ENCODE results near the gene DDX20.

DDX20 gene

GRCh38 chr1:111746614-111746999 lies 9.1 kb upstream of the DDX20 start:
- DNase-seq (ENCODE audit: low read depth in 1 of 2, low spot score in 1 of 2), result no peak

- DNase-seq (ENCODE audit: low read depth in 1 of 2, low spot score in 1 of 2), result peak in 1 of 2 donors; percentile 70
These were observed 8.4 kb upstream of the DDX20 start for GRCh38 chr1:111747282-111747734.

GRCh38 chr1:111747947-111748346 lies 7.8 kb upstream of the DDX20 start:
- no peak for DNase-seq (ENCODE audit: low read depth in 1 of 2, low spot score in 1 of 2)

GRCh38 chr1:111749628-111750027 lies 6.1 kb upstream of the DDX20 start:
- no peak for DNase-seq (ENCODE audit: low read depth in 1 of 2, low spot score in 1 of 2)

- no peak for DNase-seq (ENCODE audit: low read depth in 1 of 2, low spot score in 1 of 2)
These were observed 4.8 kb upstream of the DDX20 start for GRCh38 chr1:111750856-111751255.

- no peak for DNase-seq (ENCODE audit: low read depth in 1 of 2, low spot score in 1 of 2)
These were observed 3.7 kb upstream of the DDX20 start for GRCh38 chr1:111751906-111752575.

GRCh38 chr1:111754984-111755330 lies 744 bp upstream of the DDX20 start:
- no peak for DNase-seq (ENCODE audit: low read depth in 1 of 2, low spot score in 1 of 2)

GRCh38 chr1:111756124-111756513 lies 418 bp downstream of the DDX20 start:
- DNase-seq (ENCODE audit: low read depth in 1 of 2, low spot score in 1 of 2), result no peak

- no peak for DNase-seq (ENCODE audit: low read depth in 1 of 2, low spot score in 1 of 2)
These were observed 2.7 kb downstream of the DDX20 start for GRCh38 chr1:111758373-111758772.

GRCh38 chr1:111761717-111762116 lies 6.0 kb downstream of the DDX20 start:
- no peak for DNase-seq (ENCODE audit: low read depth in 1 of 2, low spot score in 1 of 2)

- DNase-seq (ENCODE audit: low read depth in 1 of 2, low spot score in 1 of 2), result no peak
These were observed 6.6 kb downstream of the DDX20 start for GRCh38 chr1:111762332-111762731.

- DNase-seq (ENCODE audit: low read depth in 1 of 2, low spot score in 1 of 2), result no peak
These were observed 12.3 kb downstream of the DDX20 start for GRCh38 chr1:111768023-111768422.

- no peak for DNase-seq (ENCODE audit: low read depth in 1 of 2, low spot score in 1 of 2)
These were observed 12.9 kb downstream of the DDX20 start for GRCh38 chr1:111768625-111769024.

GRCh38 chr1:111769517-111770146 lies 13.9 kb downstream of the DDX20 start:
- DNase-seq (ENCODE audit: low read depth in 1 of 2, low spot score in 1 of 2), result peak in 1 of 2 donors; percentile 22

GRCh38 chr1:111770916-111771315 lies 15.2 kb downstream of the DDX20 start:
- DNase-seq (ENCODE audit: low read depth in 1 of 2, low spot score in 1 of 2), result no peak

GRCh38 chr1:111775966-111776365 lies 20.3 kb downstream of the DDX20 start:
- no peak for DNase-seq (ENCODE audit: low read depth in 1 of 2, low spot score in 1 of 2)

- DNase-seq (ENCODE audit: low read depth in 1 of 2, low spot score in 1 of 2), result no peak
These were observed 20.7 kb downstream of the DDX20 start for GRCh38 chr1:111776391-111776790.

GRCh38 chr1:111776861-111777260 lies 21.2 kb downstream of the DDX20 start:
- no peak for DNase-seq (ENCODE audit: low read depth in 1 of 2, low spot score in 1 of 2)

- no peak for DNase-seq (ENCODE audit: low read depth in 1 of 2, low spot score in 1 of 2)
These were observed 21.6 kb downstream of the DDX20 start for GRCh38 chr1:111777301-111777700.

GRCh38 chr1:111778066-111778465 lies 22.4 kb downstream of the DDX20 start:
- DNase-seq (ENCODE audit: low read depth in 1 of 2, low spot score in 1 of 2), result no peak

GRCh38 chr1:111778541-111779051 lies 22.9 kb downstream of the DDX20 start:
- no peak for DNase-seq (ENCODE audit: low read depth in 1 of 2, low spot score in 1 of 2)

GRCh38 chr1:111779546-111779945 lies 23.8 kb downstream of the DDX20 start:
- DNase-seq (ENCODE audit: low read depth in 1 of 2, low spot score in 1 of 2), result no peak

Measured in activated CD4-positive, alpha-beta T cell treated with anti-CD3 and anti-CD28 coated beads, Interleukin-2, amount 50 U/mL, for 24 hours (primary cell).